OCI-LY1 (cell line): ENCODE results near the gene RNASEH1.

ENCODE experiments used
- CTCF ChIP-seq: fragments of 200-600 bp; sonication (generic), shearing (Covaris generic); IDR thresholded peaks from 2 replicates; pipeline ENCODE4 v1.5.1; 2017; ENCODE audit warnings: mild to moderate bottlenecking, antibody characterized with exemption, low read length, moderate library complexity, mixed read lengths
- EZH2 ChIP-seq: fragments of 200-600 bp; sonication (generic), shearing (Covaris generic); IDR thresholded peaks from 2 replicates; pipeline ENCODE4 v1.8.0; 2017; ENCODE audit warnings: borderline replicate concordance, mixed run types, mild to moderate bottlenecking, antibody characterized with exemption, low read length, moderate library complexity, mixed read lengths

- no peak for TF ChIP-seq CTCF
- TF ChIP-seq EZH2, result no peak
Measured at GRCh38 chr2:3586220-3586619, 28.1 kb upstream of the RNASEH1 start.
